Anterior cingulate cortex (tissue), 58 donors: ENCODE results near the gene KLHDC4.
"Not testable (repeated sequence)": the region's sequence is repeated elsewhere in the genome, so short reads cannot be mapped to it uniquely, and the experiment has no call there.

Source experiments
- DNase-seq, 58 donors: peaks; one replicate each; lab custom pipeline; 2025; lab: John Stamatoyannopoulos, UW

KLHDC4 gene

GRCh38 chr16:87747626-87748414 lies 18.0 kb downstream of the KLHDC4 start:
- no peak for DNase-seq

- no peak for DNase-seq
These were observed 19.6 kb downstream of the KLHDC4 start for GRCh38 chr16:87746178-87746577.

GRCh38 chr16:87744750-87745514 lies 20.9 kb downstream of the KLHDC4 start:
- no peak for DNase-seq

- DNase-seq: no peak
These were observed 22.9 kb downstream of the KLHDC4 start for GRCh38 chr16:87742781-87743490.

GRCh38 chr16:87741700-87742415 lies 23.9 kb downstream of the KLHDC4 start:
- no peak for DNase-seq

GRCh38 chr16:87740909-87741424 lies 24.8 kb downstream of the KLHDC4 start:
- DNase-seq: peak in 57 of 58 donors; percentile 3 to 89 (median 65)

GRCh38 chr16:87740441-87740840 lies 25.3 kb downstream of the KLHDC4 start:
- peak in 3 of 58 donors; percentile 23 to 56 (median 25) for DNase-seq

- no peak for DNase-seq
These were observed 26.0 kb downstream of the KLHDC4 start for GRCh38 chr16:87739801-87740200.

GRCh38 chr16:87736008-87736382 lies 29.8 kb downstream of the KLHDC4 start:
- DNase-seq: no peak

GRCh38 chr16:87735270-87736007 lies 30.3 kb downstream of the KLHDC4 start:
- peak in 1 of 58 donors; percentile 4 for DNase-seq

- no peak for DNase-seq
These were observed 31.1 kb downstream of the KLHDC4 start for GRCh38 chr16:87734644-87735043.

- no peak for DNase-seq
These were observed 32.6 kb downstream of the KLHDC4 start for GRCh38 chr16:87733190-87733589.

- no peak for DNase-seq
These were observed 34.2 kb downstream of the KLHDC4 start for GRCh38 chr16:87731607-87732006.

- DNase-seq: no peak
These were observed 36.4 kb downstream of the KLHDC4 start for GRCh38 chr16:87729266-87729954.

GRCh38 chr16:87728026-87728425 lies 37.8 kb downstream of the KLHDC4 start:
- DNase-seq: no peak

GRCh38 chr16:87727346-87727745 lies 38.4 kb downstream of the KLHDC4 start:
- no peak for DNase-seq

- not testable (repeated sequence) for DNase-seq
These were observed 39.2 kb downstream of the KLHDC4 start for GRCh38 chr16:87726577-87726976.

- DNase-seq: peak in 4 of 58 donors; percentile 22 to 45 (median 27)
These were observed 40.1 kb downstream of the KLHDC4 start for GRCh38 chr16:87725596-87726235.
